Fibroblast of skin of back (primary cell): ENCODE measurements around the gene OR10AD1. TPM values are rescaled to one million over a fixed set of nuclear protein-coding genes. Genes with fewer than 3 reads are reported as not detected.
A peak's percentile ranks its signal among the peaks of the same experiment; 100 is the strongest.
"Not testable (repeated sequence)": the region's sequence is repeated elsewhere in the genome, so short reads cannot be mapped to it uniquely, and the experiment has no call there.

Source experiments
- DNase-seq: peaks from one replicate; pipeline ENCODE4 v3.0.0-alpha.2; 2013
- polyA plus RNA-seq, 2 experiments: library from polyadenylated mRNA; unstranded; fragments of 120-200 nt; gene quantifications; one replicate each; pipeline ENCODE4 v1.2.1, GENCODE V29; 2013; ENCODE audit not compliant: insufficient read length in 2 of 2

The OR10AD1 gene
- polyA plus RNA-seq (2013, experiment 1 of 2; ENCODE audit: insufficient read length) = not detected
- not detected for polyA plus RNA-seq (2013, experiment 2 of 2; ENCODE audit: insufficient read length)

- DNase-seq = no peak
Measured at GRCh38 chr12:48203192-48203591, at the start of gene OR10AD1. Gene OR10AD1, minus strand, starts transcription at chr12:48203292. Its CDS starts 0 bp downstream, at chr12:48203292.

- no peak for DNase-seq
Measured at GRCh38 chr12:48247181-48247966, 44.3 kb upstream of the OR10AD1 start.

GRCh38 chr12:48237162-48237561 is 34.1 kb upstream of the OR10AD1 start:
- no peak for DNase-seq

GRCh38 chr12:48235796-48236333 is 32.8 kb upstream of the OR10AD1 start:
- no peak for DNase-seq

- DNase-seq = not testable (repeated sequence)
Measured at GRCh38 chr12:48231169-48231958, 28.3 kb upstream of the OR10AD1 start.

- not testable (repeated sequence) for DNase-seq
Measured at GRCh38 chr12:48224533-48224932, 21.4 kb upstream of the OR10AD1 start.

GRCh38 chr12:48221645-48222044 is 18.6 kb upstream of the OR10AD1 start:
- peak; percentile 1 for DNase-seq

- DNase-seq = no peak
Measured at GRCh38 chr12:48220701-48221100, 17.6 kb upstream of the OR10AD1 start.

- DNase-seq = peak; percentile 27
Measured at GRCh38 chr12:48219631-48220030, 16.5 kb upstream of the OR10AD1 start.

GRCh38 chr12:48216785-48217184 is 13.7 kb upstream of the OR10AD1 start:
- no peak for DNase-seq

GRCh38 chr12:48209495-48209894 is 6.4 kb upstream of the OR10AD1 start:
- not testable (repeated sequence) for DNase-seq

- DNase-seq = no peak
Measured at GRCh38 chr12:48202766-48203165, 326 bp downstream of the OR10AD1 start.

GRCh38 chr12:48201516-48201915 is 1.6 kb downstream of the OR10AD1 start:
- no peak for DNase-seq

GRCh38 chr12:48201091-48201490 is 2.0 kb downstream of the OR10AD1 start:
- DNase-seq = no peak

GRCh38 chr12:48199774-48200221 is 3.3 kb downstream of the OR10AD1 start:
- DNase-seq = no peak

GRCh38 chr12:48198985-48199384 is 4.1 kb downstream of the OR10AD1 start:
- no peak for DNase-seq

GRCh38 chr12:48198672-48198971 is 4.5 kb downstream of the OR10AD1 start:
- no peak for DNase-seq

GRCh38 chr12:48197971-48198671 is 5.0 kb downstream of the OR10AD1 start:
- DNase-seq = peak; percentile 95

GRCh38 chr12:48197549-48197970 is 5.5 kb downstream of the OR10AD1 start:
- DNase-seq = peak; percentile 33

- peak; percentile 51 for DNase-seq
Measured at GRCh38 chr12:48194799-48195201, 8.3 kb downstream of the OR10AD1 start.

GRCh38 chr12:48193623-48194022 is 9.5 kb downstream of the OR10AD1 start:
- DNase-seq = no peak

GRCh38 chr12:48192861-48193260 is 10.2 kb downstream of the OR10AD1 start:
- DNase-seq = no peak

- no peak for DNase-seq
Measured at GRCh38 chr12:48191096-48191495, 12.0 kb downstream of the OR10AD1 start.
